CD4-positive, alpha-beta T cell treated with Interleukin-15 for 1 hour (primary cell): Measurements from ENCODE around the gene GPR132.
"Not testable (repeated sequence)": the region's sequence is repeated elsewhere in the genome, so short reads cannot be mapped to it uniquely, and the experiment has no call there.

ENCODE experiments used
- DNase-seq: peaks from one replicate; pipeline ENCODE4 v3.0.0-alpha.2; 2020

Gene GPR132

GRCh38 chr14:105065280-105066228, at the start of gene GPR132:
Gene GPR132 (minus strand): TSS chr14:105065430. CDS start chr14:105055420, 10,010 bp downstream.
- DNase-seq, result peak; percentile 98

GRCh38 chr14:105109243-105109642, 44.0 kb upstream of the GPR132 start:
- not testable (repeated sequence) for DNase-seq

GRCh38 chr14:105108516-105108864, 43.3 kb upstream of the GPR132 start:
- DNase-seq, result no peak

- no peak for DNase-seq
These were observed 42.7 kb upstream of the GPR132 start for GRCh38 chr14:105107781-105108515.

GRCh38 chr14:105107351-105107750, 42.1 kb upstream of the GPR132 start:
- no peak for DNase-seq

- DNase-seq, result no peak
These were observed 39.9 kb upstream of the GPR132 start for GRCh38 chr14:105105158-105105557.

- no peak for DNase-seq
These were observed 37.7 kb upstream of the GPR132 start for GRCh38 chr14:105102893-105103292.

GRCh38 chr14:105102361-105102870, 37.2 kb upstream of the GPR132 start:
- DNase-seq, result no peak

GRCh38 chr14:105100910-105101309, 35.7 kb upstream of the GPR132 start:
- DNase-seq, result no peak

GRCh38 chr14:105099778-105100177, 34.5 kb upstream of the GPR132 start:
- DNase-seq, result no peak

- DNase-seq, result no peak
These were observed 33.1 kb upstream of the GPR132 start for GRCh38 chr14:105098316-105098715.

GRCh38 chr14:105097794-105098127, 32.5 kb upstream of the GPR132 start:
- DNase-seq, result no peak

- DNase-seq, result no peak
These were observed 31.1 kb upstream of the GPR132 start for GRCh38 chr14:105096206-105096875.

GRCh38 chr14:105095236-105095805, 30.1 kb upstream of the GPR132 start:
- no peak for DNase-seq

GRCh38 chr14:105094193-105094907, 29.1 kb upstream of the GPR132 start:
- DNase-seq, result no peak

- peak; percentile 74 for DNase-seq
These were observed 28.4 kb upstream of the GPR132 start for GRCh38 chr14:105093431-105094192.

- DNase-seq, result peak; percentile 73
These were observed 27.8 kb upstream of the GPR132 start for GRCh38 chr14:105093038-105093430.

- DNase-seq, result no peak
These were observed 27.2 kb upstream of the GPR132 start for GRCh38 chr14:105092171-105093037.

- no peak for DNase-seq
These were observed 26.4 kb upstream of the GPR132 start for GRCh38 chr14:105091517-105092170.

- DNase-seq, result no peak
These were observed 25.9 kb upstream of the GPR132 start for GRCh38 chr14:105091054-105091516.
